Measurements from ENCODE around the gene OLFML1. TPM values are rescaled to one million over a fixed set of nuclear protein-coding genes. Genes with fewer than 3 reads are reported as not detected.

The OLFML1 gene
- total and polyA plus RNA-seq, 11 donors = 1.7 to 17.9 (median 4.0) TPM

GRCh38 chr11:7513234-7514098, 28.2 kb downstream of the OLFML1 start, which contains the start of gene PPFIBP2:
Gene PPFIBP2, plus strand, starts transcription at chr11:7513999. Its CDS starts 35,477 bp downstream, at chr11:7549476.
- Histone ChIP-seq H3K27ac (peak within 1 kb of the TSS; percentile 85 to 99 (median 96)), H3K4me3 (peak within 1 kb of the TSS; percentile 69 to 96 (median 84)), H3K27me3 (no peaks in the 10 kb centered on the region), H3K4me1 (peaks cover 3 to 43% (median 28%) of the 10 kb centered on the region in 12 donors), H3K9me3 (no peaks in the 10 kb centered on the region), H3K36me3 (peaks cover 0 to 12% (median 0%) of the 10 kb centered on the region in 9 donors)
- intact Hi-C loops (cut with DNase I) = loop anchor here in 7 of 10 donors (2.0 to 10.0 kb wide), 9 partner anchors 44 to 474 kb away; partner anchors contain the start of gene EIF3F (in 1 of the 7)
- DNase-seq = peak; percentile 85 to 91 (median 86)
- ATAC-seq = peak; percentile 67 to 94 (median 90)
- 0 to 1% (median 0%) methylated on average over 12 to 79 of the region's 79 CpGs for WGBS, 4 donors
- peak; percentile 45 to 75 (median 64) for TF ChIP-seq CTCF (IDR thresholded peaks at IDR 0.05)
- peak in 1 of 2 donors; percentile 56 for TF ChIP-seq POLR2A (IDR thresholded peaks at IDR 0.05)

- peak overlapping the region; percentile 85 to 99 (median 96) for H3K27ac ChIP-seq
- ATAC-seq (peak in 2 of 4 donors; percentile 10), DNase-seq (peak in 3 of 5 donors; percentile 24 to 40 (median 33))
Measured at GRCh38 chr11:7514099-7514591, 28.8 kb downstream of the OLFML1 start.

GRCh38 chr11:7515447-7515886, 30.2 kb downstream of the OLFML1 start:
- no peaks in the 10 kb centered on the region for H3K9me3 ChIP-seq
- peaks cover 3 to 50% (median 28%) of the 10 kb centered on the region in 12 donors for H3K4me1 ChIP-seq
- no peak for ATAC-seq
- TF ChIP-seq POLR2A (IDR thresholded peaks at IDR 0.05) (no peak), CTCF (IDR thresholded peaks at IDR 0.05) (no peak)
- no peak overlapping the region for H3K4me3 ChIP-seq
- peaks cover 0 to 4% (median 0%) of the 10 kb centered on the region in 9 donors for H3K36me3 ChIP-seq
- no peak for DNase-seq
- intact Hi-C loops (cut with DNase I) = loop anchor here in 2 of 10 donors (2.0 to 10.0 kb wide), 2 partner anchors 53 to 59 kb away; no protein-coding TSS in a partner anchor
- no peak overlapping the region for H3K27ac ChIP-seq
- no peaks in the 10 kb centered on the region for H3K27me3 ChIP-seq
- WGBS, 4 donors = 92 to 98% (median 96%) methylated on average over 1 of the region's 1 CpG

More at GRCh38 chr11:7514099-7514591, 28.8 kb downstream of the OLFML1 start:
- Histone ChIP-seq H3K4me1 (peaks cover 3 to 43% (median 28%) of the 10 kb centered on the region in 12 donors), H3K27me3 (no peaks in the 10 kb centered on the region), H3K4me3 (peak overlapping the region; percentile 69 to 96 (median 84)), H3K36me3 (peaks cover 0 to 12% (median 0%) of the 10 kb centered on the region in 9 donors), H3K9me3 (no peaks in the 10 kb centered on the region)
- intact Hi-C loops (cut with DNase I) = loop anchor here in 6 of 10 donors (2.0 to 10.0 kb wide), 7 partner anchors 43 to 473 kb away; partner anchors contain the start of gene EIF3F (in 1 of the 6)
- WGBS, 4 donors = 0 to 15% (median 2%) methylated on average over 8 to 31 of the region's 31 CpGs
- TF ChIP-seq CTCF (IDR thresholded peaks at IDR 0.05) (peak in 1 of 12 donors; percentile 11), POLR2A (IDR thresholded peaks at IDR 0.05) (no peak)

Data from heart left ventricle (tissue), 16 donors.